Putamen (tissue), 1 donor: ENCODE data around the gene CD274.
"Not testable (repeated sequence)": the region's sequence is repeated elsewhere in the genome, so short reads cannot be mapped to it uniquely, and the experiment has no call there.

Experiments
- DNase-seq: peaks from one replicate; pipeline ENCODE4 v3.0.0-alpha.2; 2016; ENCODE audit warnings: low spot score

CD274 gene

DNA sequence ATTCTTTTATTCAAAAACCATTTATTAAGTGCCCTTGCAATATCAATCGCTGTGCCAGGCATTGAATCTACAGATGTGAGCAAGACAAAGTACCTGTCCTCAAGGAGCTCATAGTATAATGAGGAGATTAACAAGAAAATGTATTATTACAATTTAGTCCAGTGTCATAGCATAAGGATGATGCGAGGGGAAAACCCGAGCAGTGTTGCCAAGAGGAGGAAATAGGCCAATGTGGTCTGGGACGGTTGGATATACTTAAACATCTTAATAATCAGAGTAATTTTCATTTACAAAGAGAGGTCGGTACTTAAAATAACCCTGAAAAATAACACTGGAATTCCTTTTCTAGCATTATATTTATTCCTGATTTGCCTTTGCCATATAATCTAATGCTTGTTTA is 18.5 kb downstream of the CD274 start:
- no peak for DNase-seq

DNA sequence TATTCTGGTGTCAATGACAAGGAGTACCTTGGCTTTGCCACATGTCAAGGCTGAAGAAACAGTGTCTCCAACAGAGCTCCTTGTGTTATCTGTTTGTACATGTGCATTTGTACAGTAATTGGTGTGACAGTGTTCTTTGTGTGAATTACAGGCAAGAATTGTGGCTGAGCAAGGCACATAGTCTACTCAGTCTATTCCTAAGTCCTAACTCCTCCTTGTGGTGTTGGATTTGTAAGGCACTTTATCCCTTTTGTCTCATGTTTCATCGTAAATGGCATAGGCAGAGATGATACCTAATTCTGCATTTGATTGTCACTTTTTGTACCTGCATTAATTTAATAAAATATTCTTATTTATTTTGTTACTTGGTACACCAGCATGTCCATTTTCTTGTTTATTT is 19.8 kb downstream of the CD274 start:
- no peak for DNase-seq

DNA sequence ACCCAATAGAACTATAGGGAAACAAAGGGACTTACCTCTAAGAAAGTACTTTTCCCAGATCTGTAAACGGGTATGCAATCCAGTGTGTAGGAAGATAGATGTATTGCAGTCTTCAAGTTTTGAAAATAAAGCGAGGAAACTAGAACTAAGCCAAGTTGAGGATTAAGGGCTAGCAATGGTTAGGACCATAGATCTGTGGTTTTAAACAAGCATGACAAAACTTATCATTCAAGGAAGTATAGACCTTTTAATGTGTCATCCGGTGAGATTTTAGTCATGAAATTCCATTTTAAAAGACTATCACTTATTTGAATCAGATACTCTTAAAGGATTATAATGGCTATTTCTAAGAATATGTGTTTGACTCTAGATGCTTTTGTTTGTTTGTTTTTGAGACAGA is 20.5 kb downstream of the CD274 start:
- DNase-seq = no peak

DNA sequence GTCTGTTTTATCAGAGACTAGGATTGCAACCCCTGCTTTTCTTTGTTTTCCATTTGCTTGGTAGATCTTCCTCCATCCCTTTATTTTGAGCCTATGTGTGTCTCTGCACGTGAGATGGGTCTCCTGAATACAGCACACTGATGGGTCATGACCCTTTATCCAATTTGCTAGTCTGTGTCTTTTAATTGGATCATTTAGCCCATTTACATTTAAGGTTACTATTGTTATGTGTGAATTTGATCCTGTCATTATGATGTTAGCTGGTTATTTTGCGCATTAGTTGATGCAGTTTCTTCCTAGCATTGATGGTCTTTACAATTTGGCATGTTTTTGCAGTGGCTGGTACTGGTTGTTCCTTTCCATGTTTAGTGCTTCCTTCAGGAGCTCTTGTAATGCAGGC is 25.3 kb downstream of the CD274 start:
- DNase-seq = not testable (repeated sequence)

DNA sequence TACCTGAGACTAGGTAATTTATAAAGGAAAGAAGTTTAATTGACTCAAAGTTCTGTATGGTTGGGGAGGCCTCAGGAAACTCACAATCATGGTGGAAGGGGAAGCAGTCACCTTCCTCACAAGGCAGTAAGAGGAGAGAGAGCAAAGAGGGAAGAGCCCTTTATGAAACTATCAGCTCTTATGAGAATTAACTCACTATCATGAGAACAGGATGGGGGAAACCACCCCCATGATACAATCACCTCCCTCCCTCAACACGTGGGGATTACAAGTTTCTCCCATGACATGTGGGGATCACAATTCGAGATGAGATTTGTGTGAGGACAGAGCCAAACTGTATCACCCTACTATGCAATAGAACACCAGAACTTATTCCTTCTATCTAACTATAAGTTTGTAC is 27.9 kb downstream of the CD274 start:
- no peak for DNase-seq

DNA sequence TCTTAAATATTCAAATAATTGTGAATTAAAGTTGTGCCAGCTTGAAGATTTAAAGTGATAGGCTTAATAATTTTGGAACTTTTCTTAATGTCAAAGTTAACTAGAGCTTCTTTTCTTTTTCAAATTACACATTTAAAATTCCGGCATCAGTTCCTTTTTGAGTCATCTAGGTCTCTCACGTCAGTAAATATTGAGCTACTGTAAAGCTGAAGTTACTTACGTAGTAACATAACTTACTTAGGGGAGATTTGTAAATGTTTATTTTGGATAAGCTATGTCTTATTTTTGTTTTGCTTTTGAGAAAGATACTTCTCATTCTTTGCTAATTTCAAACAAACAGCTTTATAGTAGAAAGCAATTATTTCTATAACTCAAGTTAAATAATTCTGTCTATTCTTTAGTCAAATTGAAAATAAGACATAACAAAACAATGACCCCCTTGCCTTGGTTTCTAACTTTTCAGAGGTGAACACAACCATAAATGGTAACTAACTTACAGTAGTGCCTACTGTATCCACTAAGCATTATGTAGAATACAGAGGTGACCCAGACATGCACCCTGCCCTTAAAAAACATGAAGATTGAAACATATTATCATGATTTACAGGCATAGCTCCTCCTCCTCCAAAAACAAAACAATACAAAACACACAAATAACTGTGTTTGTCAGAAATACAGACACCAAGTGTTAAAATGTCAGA is 29.8 kb downstream of the CD274 start:
- no peak for DNase-seq

DNA sequence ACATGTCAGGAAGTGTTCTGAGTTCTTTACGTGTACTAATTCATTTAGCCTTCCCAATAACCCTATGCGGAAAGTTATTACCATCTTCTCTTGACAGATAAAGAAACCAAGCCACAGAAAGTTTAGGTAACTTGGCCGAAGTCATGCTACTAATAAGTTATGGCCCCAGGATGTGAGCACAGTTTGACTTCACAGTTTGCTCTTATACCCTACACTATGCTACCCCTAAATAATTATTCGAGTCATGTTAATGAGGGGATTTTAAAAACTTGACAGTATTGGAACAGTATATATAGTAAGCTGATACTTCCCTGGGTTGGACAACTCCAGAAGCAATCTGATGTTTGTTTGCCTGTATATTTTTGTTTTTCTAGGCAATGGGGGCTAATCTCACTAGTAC is 30.6 kb downstream of the CD274 start:
- no peak for DNase-seq

DNA sequence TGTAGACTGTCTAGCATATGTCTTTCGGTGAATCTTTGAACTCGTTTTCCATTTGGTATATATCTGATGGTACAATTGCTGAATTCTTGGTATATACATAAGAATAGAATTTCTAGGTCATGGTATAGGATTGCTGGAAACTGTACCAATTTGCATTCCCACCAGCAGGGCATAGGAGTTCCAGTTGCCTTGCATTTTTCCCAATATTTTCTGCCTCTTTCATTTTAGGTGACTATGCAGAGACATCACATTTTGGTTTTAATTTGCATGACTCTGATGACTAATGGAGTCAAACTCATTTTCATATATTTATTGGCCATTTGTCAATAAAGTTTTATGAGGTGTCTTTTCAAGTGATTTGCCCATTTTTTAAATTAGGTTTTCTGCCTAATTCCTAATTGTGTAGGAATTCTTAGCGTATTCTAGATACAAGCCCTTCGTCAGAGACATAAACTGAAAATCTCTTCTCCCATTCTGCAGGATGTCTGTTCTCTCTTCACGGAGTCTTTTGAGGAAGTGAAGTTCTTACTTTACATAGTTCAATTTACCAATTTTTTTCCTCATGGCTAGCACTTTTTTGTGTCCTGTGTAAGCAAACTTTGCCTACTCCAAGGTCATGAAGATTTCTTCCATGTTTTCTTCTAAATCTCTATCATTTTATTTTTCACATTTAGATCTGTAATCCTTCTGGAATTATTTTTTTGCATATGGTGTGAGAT is 31.1 kb downstream of the CD274 start:
- DNase-seq = no peak

DNA sequence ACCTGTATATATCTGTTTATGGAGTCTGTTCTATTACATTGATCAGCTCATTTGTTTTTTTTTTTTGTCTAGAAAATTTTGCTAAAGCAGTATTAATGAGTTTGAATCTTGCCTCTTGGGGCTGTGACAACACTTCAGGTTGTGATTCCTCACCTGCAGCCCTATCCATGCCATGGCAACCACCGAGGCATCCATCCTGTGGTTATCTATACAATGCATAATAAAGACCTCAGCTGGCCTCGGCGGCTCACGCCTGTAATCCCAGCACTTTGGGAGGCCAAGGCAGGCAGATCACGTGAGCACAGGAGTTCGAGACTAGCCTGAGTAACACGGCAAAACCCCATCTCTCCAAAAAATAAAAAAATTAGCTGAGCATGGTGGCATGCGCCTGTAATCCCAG is 31.9 kb downstream of the CD274 start:
- DNase-seq = no peak

DNA sequence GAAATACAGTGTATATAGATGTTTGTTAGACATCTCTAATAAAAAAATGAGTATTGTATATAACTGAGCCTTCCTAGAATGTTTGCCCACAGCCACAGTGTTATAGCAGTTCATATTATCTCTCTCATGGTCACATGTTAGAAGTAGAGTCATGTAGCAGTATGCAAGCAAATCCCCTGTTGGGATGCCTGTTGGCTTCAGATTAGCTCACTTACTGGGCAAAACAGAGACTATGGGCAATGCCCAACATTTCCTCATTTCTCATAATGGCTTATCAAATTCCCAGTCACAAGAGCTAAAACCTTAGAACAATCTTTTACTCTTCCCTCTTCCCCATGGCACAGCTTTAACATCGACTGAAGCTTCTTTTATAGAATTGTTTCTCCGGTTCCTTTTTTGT is 33.0 kb downstream of the CD274 start:
- no peak for DNase-seq

DNA sequence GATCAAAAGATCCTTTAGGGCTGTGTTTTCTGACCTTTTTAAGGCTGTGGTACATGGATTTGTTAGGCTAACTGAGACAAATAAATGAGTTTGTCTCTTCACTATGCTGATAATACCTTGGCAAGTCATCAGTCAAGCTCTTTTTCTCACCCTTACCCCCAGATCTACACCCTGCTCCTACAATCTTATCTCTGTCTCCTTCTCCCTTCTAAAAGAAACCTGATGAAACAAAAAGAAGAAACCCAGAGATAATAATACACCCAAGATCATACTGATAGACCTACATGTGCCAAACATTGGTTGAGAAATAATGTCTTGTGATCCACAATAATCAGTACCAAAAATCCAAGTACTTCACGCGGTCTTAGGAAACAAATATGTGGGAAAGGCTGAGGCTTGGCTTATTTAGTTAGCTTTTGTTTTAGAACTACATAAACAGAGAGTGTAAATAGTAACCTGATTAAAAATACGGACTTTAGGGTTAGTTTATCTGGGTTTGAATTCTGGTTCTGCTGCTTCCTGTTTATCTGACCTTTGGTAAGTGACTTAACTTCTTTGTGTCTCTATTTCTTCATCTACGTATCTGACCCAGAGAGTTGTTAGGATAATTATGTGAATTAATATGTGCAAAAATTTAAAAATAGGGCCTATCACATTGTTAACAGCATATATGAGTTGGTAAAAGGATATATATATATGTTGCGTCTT is 35.2 kb downstream of the CD274 start:
- no peak for DNase-seq

DNA sequence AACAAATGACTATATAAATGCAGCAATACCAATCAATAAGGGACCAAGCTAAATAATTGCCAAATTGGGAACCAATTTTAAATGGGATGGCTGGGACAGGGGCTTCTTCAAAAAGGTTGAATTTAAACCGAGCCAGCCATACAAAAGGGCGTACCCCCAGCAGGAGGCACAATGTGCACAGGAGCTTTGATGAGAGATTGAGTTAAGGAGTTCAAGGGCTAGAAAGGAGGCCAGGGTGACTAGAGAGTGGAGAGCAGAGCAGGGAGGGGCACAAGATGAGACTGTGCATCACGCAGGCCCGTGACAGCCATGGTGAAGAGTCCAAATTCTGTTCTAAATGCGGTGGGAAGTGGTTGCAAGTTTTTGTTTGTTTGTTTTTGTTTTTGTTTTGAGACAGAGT is 36.6 kb downstream of the CD274 start:
- no peak for DNase-seq

DNA sequence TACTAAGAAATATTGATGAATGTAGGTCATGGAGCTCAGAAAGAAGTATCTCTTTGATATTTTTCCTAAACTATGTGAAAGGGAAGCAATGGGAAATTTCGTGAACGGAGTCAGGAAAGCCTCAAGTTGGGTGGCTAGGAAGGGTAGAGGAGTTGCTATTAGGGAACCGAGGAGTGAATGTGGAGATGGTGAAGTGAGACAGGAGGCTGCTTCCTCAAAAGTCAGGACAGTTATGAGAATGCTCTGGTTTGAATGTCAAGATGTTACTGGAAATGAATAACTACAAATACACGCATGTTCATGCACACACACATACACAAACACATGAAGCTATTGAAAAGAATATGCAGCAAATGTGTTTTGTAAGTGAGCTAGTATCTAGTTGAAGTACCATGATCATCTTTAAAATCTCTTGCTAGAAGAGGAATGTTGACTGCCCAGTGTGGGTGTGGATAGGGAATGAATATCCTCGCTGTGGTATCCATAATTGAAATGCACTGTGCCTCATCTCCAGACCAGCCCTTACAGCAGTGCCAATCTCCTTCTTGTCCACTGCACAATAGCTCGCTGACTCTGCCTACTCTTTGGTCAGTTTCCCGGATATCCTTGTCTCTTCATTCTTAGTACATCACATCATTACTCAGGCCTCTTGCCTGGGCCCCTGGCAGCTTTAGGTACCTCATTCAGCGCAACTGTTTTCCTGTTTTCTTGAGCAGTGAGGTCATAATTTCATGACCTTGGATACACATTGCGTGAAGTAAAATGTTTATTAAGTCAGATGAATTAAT is 38.1 kb downstream of the CD274 start:
- DNase-seq = no peak

DNA sequence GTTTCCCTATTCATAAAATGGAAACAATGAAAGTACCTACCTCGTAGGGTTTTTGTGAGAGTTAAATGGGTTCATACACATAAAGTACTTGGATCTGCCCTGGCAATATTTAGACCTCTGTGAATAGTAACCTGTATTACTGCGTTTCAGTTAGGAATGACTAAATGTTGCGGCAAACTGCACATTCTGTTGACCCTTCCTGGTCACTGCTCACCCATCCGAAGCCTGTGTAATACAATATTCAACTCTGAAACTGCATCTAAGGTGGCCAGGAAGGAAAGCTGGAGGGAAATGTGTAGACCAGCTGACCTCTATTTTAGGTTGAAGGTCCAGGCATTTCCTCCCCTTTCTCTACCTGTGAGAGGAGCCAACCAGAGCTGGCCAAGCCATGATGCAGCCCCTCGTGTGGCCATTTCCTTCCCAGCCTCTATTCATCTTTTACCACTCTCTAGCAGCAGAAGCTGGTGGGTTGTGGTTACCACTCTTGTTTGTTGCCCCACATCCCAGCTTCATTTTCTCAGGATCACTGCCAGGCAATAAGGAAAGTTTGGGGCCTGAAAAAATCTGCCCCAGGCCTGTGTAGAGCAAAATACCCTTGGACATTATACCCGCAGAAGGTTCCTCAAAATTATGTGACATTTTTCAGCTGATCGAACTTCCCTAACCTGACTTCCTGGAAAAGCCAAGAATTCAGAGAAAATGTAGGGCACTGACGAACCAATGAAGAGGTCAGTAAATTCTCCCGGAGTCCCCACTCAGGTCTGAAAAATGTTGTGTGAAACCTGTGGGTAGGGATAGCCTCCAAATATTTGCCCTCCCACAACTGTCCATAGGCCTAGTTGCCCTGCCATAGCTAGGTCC is 39.5 kb downstream of the CD274 start:
- no peak for DNase-seq

DNA sequence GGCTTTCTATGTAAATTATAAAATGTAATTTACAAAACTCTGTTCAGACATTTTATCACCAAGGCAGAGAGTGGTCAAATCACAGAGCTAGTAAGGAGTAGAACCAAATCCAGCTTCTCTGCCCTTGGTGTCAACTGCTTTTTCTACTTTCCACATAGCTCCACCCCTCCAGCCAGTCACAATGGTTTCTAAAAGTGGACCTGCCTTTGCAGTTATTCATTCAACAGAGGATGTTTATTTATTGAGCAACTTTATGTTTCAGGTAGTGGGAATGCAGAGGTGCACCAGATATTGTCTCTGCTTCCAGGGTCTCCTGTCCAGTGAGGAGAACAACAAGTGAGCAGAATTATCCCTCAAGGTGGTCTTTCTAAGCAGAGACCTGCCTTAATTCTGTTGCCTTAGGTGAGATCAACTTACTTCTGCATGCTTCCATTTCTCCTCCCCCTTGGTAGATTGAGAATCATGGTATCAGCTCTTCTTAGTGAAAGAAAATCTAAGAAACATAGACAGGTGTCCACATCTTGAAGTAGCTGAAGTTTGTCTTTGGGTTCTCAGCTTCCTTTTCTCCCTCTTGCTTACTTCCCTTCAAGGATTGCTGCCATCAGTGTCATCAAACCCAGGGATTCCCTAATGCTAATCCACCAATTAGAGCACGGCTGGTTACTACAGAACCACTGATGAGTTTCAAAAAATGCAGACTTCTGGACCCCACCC is 42.8 kb downstream of the CD274 start:
- no peak for DNase-seq

DNA sequence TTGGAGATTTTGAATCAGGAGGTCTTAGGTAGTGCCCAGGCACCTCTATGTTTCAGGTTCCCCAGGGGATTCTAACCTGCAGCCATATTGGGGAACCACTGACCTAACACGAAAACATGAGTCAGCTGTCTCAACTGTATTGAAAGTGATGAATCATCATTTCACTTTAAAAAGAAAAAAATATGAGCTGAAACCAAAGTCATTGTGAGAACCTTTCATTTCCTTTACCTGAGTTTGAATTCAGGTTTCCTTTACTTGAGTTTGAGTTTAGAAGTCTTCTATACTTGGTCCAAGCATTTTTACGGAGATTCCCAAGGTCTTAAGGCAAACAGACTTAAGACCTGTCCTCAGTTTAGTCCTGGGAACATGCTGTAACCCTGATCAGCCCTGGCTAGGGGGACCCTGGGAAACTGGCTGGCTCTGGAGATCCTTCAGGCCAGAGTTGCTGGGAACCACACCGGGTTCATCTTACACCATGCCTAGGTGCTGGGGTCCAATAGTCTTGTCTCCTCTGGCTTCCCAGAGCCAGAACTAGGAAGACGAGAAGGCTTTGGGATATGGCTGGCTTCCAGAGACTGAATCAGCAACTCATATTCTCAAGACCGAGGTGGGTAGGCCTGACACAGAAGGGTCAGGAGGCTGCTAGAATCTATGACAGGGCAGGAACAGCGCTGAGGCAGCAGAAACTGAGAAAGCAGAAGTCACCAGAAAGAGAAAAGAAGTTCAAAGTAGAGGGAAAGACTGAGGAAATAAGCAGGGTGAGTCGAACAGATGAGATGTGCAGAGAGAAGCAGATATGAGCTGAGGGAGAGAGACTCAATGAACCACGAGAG is 43.6 kb downstream of the CD274 start:
- no peak for DNase-seq

DNA sequence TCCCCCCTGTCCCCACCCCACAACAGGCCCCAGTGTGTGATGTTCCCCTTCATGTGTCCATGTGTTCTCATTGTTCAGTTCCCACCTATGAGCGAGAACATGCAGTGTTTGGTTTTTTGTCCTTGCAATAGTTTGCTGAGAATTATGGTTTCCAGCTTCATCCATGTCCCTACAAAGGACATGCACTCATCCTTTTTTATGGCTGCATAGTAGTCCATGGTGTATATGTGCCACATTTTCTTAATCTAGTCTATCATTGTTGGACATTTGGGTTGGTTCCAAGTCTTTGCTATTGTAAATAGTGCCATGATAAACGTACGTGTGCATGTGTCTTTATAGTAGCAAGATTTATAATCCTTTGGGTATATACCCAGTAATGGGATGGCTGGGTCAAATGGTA is 44.4 kb downstream of the CD274 start:
- DNase-seq = not testable (repeated sequence)

DNA sequence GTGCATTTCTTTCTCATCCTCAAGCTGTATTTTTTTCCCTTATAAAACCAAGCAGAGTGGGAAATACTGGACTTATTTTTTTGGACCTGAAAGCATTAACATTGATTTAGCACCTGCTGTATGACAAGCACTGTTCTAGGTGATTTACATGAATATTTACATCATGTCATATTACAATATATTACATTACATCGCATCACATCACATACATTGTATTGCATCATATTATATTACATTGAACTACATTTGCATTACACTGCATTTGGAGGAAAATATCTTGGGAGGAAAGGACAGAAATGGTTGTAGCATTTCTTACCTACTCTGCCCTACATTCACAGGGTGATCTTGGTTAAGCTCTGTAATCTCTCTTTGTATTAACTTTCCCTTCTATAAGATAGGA is 48.8 kb downstream of the CD274 start:
- no peak for DNase-seq

DNA sequence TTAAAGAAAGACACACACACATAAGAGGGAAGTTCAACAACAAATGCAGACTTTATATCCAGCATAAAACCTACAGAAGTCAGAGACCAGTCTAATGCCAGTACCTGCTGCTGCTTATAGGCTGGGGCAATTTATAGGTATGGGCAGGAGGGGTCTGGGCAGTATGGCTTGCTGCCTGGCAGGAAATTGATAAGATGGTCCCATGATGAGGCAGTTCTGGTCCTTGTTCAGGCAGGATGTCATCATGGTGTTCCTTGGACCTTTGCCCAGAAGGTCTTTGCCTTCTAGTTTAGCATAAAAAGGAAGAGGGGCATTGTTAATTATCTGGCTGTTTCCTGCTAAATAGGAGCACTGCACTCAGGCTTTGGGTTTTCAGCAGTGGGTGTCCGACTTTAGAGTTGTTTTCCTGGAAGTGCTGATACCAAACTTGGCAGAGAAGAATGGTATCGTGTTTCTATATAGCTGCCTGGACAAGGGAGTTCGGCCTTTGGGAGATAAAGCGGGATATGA is 49.6 kb downstream of the CD274 start:
- no peak for DNase-seq
